Posterior cingulate gyrus (tissue), 11 donors: ENCODE measurements around the gene C12orf56.
A peak's percentile ranks its signal among the peaks of the same experiment; 100 is the strongest.
"Not testable (repeated sequence)": the region's sequence is repeated elsewhere in the genome, so short reads cannot be mapped to it uniquely, and the experiment has no call there.

ENCODE experiments used
- DNase-seq, 10 donors: peaks; one replicate each; pipeline versions ENCODE4 v3.0.0 to v3.0.0-alpha.2; 2020 to 2021; ENCODE audit warnings: mixed read lengths in 3 of 10
- intact Hi-C: fragments of 100-400 bp; cut with DNase I; formaldehyde crosslinking; loops from one replicate; pipeline ENCODE4 v1.15.1; 2023

C12orf56 gene

GRCh38 chr12:64253356-64253755 lies 137.2 kb downstream of the C12orf56 start:
- DNase-seq, result no peak
- intact Hi-C loops, result loop anchor here (10.0 kb wide), 1 partner anchor 1149 kb away; no protein-coding TSS in a partner anchor

GRCh38 chr12:64252681-64253080 lies 137.9 kb downstream of the C12orf56 start:
- intact Hi-C loops, result loop anchor here (10.0 kb wide), 1 partner anchor 1148 kb away; no protein-coding TSS in a partner anchor
- no peak for DNase-seq

- intact Hi-C loops, result no loop called here
Measured at GRCh38 chr12:64243809-64244208, 146.7 kb downstream of the C12orf56 start.

GRCh38 chr12:64240781-64241180 lies 149.8 kb downstream of the C12orf56 start:
- intact Hi-C loops, result no loop called here

More at GRCh38 chr12:64243809-64244208, 146.7 kb downstream of the C12orf56 start:
- DNase-seq, result no peak

GRCh38 chr12:64237382-64237781 lies 153.2 kb downstream of the C12orf56 start:
- no peak for DNase-seq
- intact Hi-C loops, result no loop called here

More at GRCh38 chr12:64240781-64241180, 149.8 kb downstream of the C12orf56 start:
- no peak for DNase-seq

- DNase-seq, result no peak
- intact Hi-C loops, result no loop called here
Measured at GRCh38 chr12:64236549-64236948, 154.0 kb downstream of the C12orf56 start.

- intact Hi-C loops, result no loop called here
- no peak for DNase-seq
Measured at GRCh38 chr12:64232196-64232595, 158.4 kb downstream of the C12orf56 start.

GRCh38 chr12:64229796-64230195 lies 160.8 kb downstream of the C12orf56 start:
- peak in 7 of 10 donors; percentile 24 to 93 (median 47) for DNase-seq
- intact Hi-C loops, result no loop called here

GRCh38 chr12:64229240-64229639 lies 161.3 kb downstream of the C12orf56 start:
- DNase-seq, result no peak
- intact Hi-C loops, result no loop called here

GRCh38 chr12:64225626-64226025 lies 164.9 kb downstream of the C12orf56 start:
- no peak for DNase-seq
- intact Hi-C loops, result no loop called here

- peak; percentile 86 to 99 (median 92) for DNase-seq
- intact Hi-C loops, result no loop called here
Measured at GRCh38 chr12:64222009-64222765, 168.4 kb downstream of the C12orf56 start, which contains the start of gene KICS2. Gene KICS2, minus strand, starts transcription at chr12:64222296. Its CDS starts 59 bp downstream, at chr12:64222237.

GRCh38 chr12:64221651-64222008 lies 168.9 kb downstream of the C12orf56 start:
- intact Hi-C loops, result no loop called here
- DNase-seq, result peak; percentile 71 to 97 (median 81)

GRCh38 chr12:64220046-64220445 lies 170.5 kb downstream of the C12orf56 start:
- intact Hi-C loops, result no loop called here
- DNase-seq, result no peak

GRCh38 chr12:64219145-64219544 lies 171.4 kb downstream of the C12orf56 start:
- intact Hi-C loops, result no loop called here
- DNase-seq, result no peak

GRCh38 chr12:64218597-64218996 lies 172.0 kb downstream of the C12orf56 start:
- intact Hi-C loops, result no loop called here
- no peak for DNase-seq

GRCh38 chr12:64217643-64218042 lies 172.9 kb downstream of the C12orf56 start:
- DNase-seq, intact Hi-C loops: not testable (repeated sequence)

- DNase-seq, result no peak
- intact Hi-C loops, result no loop called here
Measured at GRCh38 chr12:64216239-64216638, 174.3 kb downstream of the C12orf56 start.
